ENCODE results near the gene MUC3A.

The MUC3A gene

GRCh38 chr7:101017064-101017777 lies 67.9 kb downstream of the MUC3A start:
- H3K4me3 ChIP-seq (ENCODE audit: low read length): peak overlapping the region; percentile 71; the same call in 1 of the 2 replicates
- no peak for TF ChIP-seq ZNF274 (IDR thresholded peaks at IDR 0.05; ENCODE audit: low read depth, low read length)
